B cell (primary cell): ENCODE data around the gene RICTOR. TPM values are rescaled to one million over a fixed set of nuclear protein-coding genes. Genes with fewer than 3 reads are reported as not detected.

Experiments used
- ATAC-seq: fragments of 200-7000 bp; cut with Tn5 transposase; one replicate; pipeline ENCODE4 v1.10.0; 2021; ENCODE audit warnings: low read depth, mild to moderate bottlenecking, moderate number of reproducible peaks, moderate library complexity
- CTCF ChIA-PET: fragments of 350-600 bp; sonication (Branson Sonifier 250); formaldehyde crosslinking; loops from one replicate; lab custom pipeline; 2021; ENCODE audit warnings: antibody characterized with exemption, inconsistent platforms; lab: Charles Lee
- POLR2A ChIA-PET: fragments of 350-600 bp; sonication (Branson Sonifier 250); formaldehyde crosslinking; loops from one replicate; lab custom pipeline; 2021; ENCODE audit warnings: antibody characterized with exemption; lab: Charles Lee
- DNase-seq: peaks from one replicate; pipeline ENCODE4 v3.0.0; 2013
- H2AFZ ChIP-seq: 2 replicates; pipeline ENCODE4 v1.6.1; 2012; ENCODE audit warnings: mild to moderate bottlenecking, low read depth, low read length; ENCODE audit not compliant: insufficient read depth, poor library complexity, severe bottlenecking
- H3K27ac ChIP-seq, 2 donors: 1 replicate in 1 of 2; 2 replicates in 1 of 2; pipeline ENCODE4 v1.5.1; 2012 to 2013; ENCODE audit warnings: low read length in 2 of 2, mild to moderate bottlenecking in 2 of 2, moderate library complexity in 1 of 2
- H3K27me3 ChIP-seq, 4 experiments: fragments of 200-600 bp in 1 of 4; sonication (generic) in 1 of 4; replicated peaks in 1 of 4; 1 replicate in 2 of 4; 2 replicates in 2 of 4; pipeline versions ENCODE4 v1.6.1 to v1.7.0; 2013 to 2016; ENCODE audit warnings: low read length in 3 of 4, mild to moderate bottlenecking in 2 of 4, mixed read lengths in 1 of 4, moderate library complexity in 1 of 4; ENCODE audit not compliant: insufficient read depth in 4 of 4, control insufficient read depth in 3 of 4; ENCODE audit errors: control extremely low read depth in 1 of 4
- H3K36me3 ChIP-seq, 2 experiments: replicated peaks in 1 of 2; 1 replicate in 1 of 2; 2 replicates in 1 of 2; pipeline versions ENCODE4 v1.6.1 to v1.7.1; 2013; ENCODE audit warnings: low read length in 1 of 2; ENCODE audit not compliant: insufficient read depth in 2 of 2, control insufficient read depth in 1 of 2; ENCODE audit errors: control extremely low read depth in 1 of 2, extremely low read depth in 1 of 2
- H3K4me1 ChIP-seq, 2 donors: fragments of 200-600 bp in 1 of 2; sonication (generic) in 1 of 2; 1 replicate in 1 of 2; 2 replicates in 1 of 2; pipeline versions ENCODE4 v1.5.1 to v1.6.1; 2013 to 2017; ENCODE audit warnings: low read length in 2 of 2; ENCODE audit not compliant: control insufficient read depth in 2 of 2, insufficient read depth in 2 of 2
- H3K4me2 ChIP-seq: replicated peaks from 2 replicates; pipeline ENCODE3; 2012; ENCODE audit warnings: mild to moderate bottlenecking, low read depth, low read length; ENCODE audit not compliant: poor library complexity, severe bottlenecking
- H3K4me3 ChIP-seq, 5 experiments: fragments of 200-600 bp in 1 of 5; sonication (generic) in 1 of 5; 1 replicate in 3 of 5; 2 replicates in 2 of 5; pipeline versions ENCODE4 v1.5.1 to v1.7.0; 2011 to 2016; ENCODE audit warnings: low read length in 4 of 5, mild to moderate bottlenecking in 4 of 5, low read depth in 2 of 5, control low read depth in 1 of 5, moderate library complexity in 1 of 5; ENCODE audit not compliant: insufficient read depth in 1 of 5; ENCODE audit errors: control extremely low read depth in 1 of 5, extremely low read depth in 1 of 5
- H3K79me2 ChIP-seq: fragments of 200-600 bp; sonication (generic); one replicate; pipeline ENCODE4 v1.6.0; 2016; ENCODE audit warnings: low read length; ENCODE audit not compliant: control insufficient read depth, insufficient read depth
- H3K9ac ChIP-seq: fragments of 200-600 bp; sonication (generic); 2 replicates; pipeline ENCODE4 v1.6.1; 2017; ENCODE audit warnings: mild to moderate bottlenecking, low read length, moderate library complexity
- H3K9me3 ChIP-seq, 3 donors: one replicate each; pipeline versions ENCODE4 v1.6.1 to v1.7.1; 2013; ENCODE audit warnings: low read length in 2 of 3; ENCODE audit not compliant: control insufficient read depth in 2 of 3, insufficient read depth in 1 of 3; ENCODE audit errors: control extremely low read depth in 1 of 3
- H4K20me1 ChIP-seq: 2 replicates; pipeline ENCODE4 v1.6.0; 2012; ENCODE audit warnings: mild to moderate bottlenecking, low read length; ENCODE audit not compliant: insufficient read depth, control insufficient read depth, poor library complexity, severe bottlenecking
- H3K27ac Mint-ChIP-seq: one replicate; pipeline ENCODE4 v1.8.0; 2021; ENCODE audit warnings: mixed read lengths
- H3K27me3 Mint-ChIP-seq: one replicate; pipeline ENCODE4 v1.8.0; 2021; ENCODE audit warnings: mixed read lengths
- H3K4me1 Mint-ChIP-seq: one replicate; pipeline ENCODE4 v1.8.0; 2021; ENCODE audit warnings: mixed read lengths
- H3K4me3 Mint-ChIP-seq: one replicate; pipeline ENCODE4 v1.8.0; 2021; ENCODE audit warnings: mixed read lengths
- H3K9me3 Mint-ChIP-seq: one replicate; pipeline ENCODE4 v1.8.0; 2022; ENCODE audit warnings: mixed read lengths; ENCODE audit not compliant: insufficient read depth
- EZH2 ChIP-seq: IDR thresholded peaks from 2 replicates; pipeline ENCODE4 v1.6.1; 2012; ENCODE audit warnings: borderline replicate concordance, low read depth, mild to moderate bottlenecking, moderate library complexity, low read length; ENCODE audit not compliant: insufficient read depth, poor library complexity, severe bottlenecking
- WGBS: methylation state at CpG from one replicate; pipeline ENCODE4 v1.1.5; 2013; ENCODE audit warnings: missing lambda C conversion rate; ENCODE audit not compliant: insufficient coverage; 5-methylcytosine and 5-hydroxymethylcytosine counted together
- intact Hi-C: fragments of 100-400 bp; cut with micrococcal nuclease; formaldehyde crosslinking; loops from one replicate; pipeline ENCODE4 v1.10.0; 2022
- polyA plus RNA-seq: library from polyadenylated mRNA; depleted of rRNA; stranded (reverse); fragments of >200 nt; gene quantifications from 2 replicates; pipeline ENCODE4 v1.2.3, GENCODE V29; 2012
- total RNA-seq, 2 donors: library from RNA; stranded (reverse); fragments of 120-200 nt in 1 of 2; gene quantifications; 1 replicate in 1 of 2; 2 replicates in 1 of 2; pipeline versions ENCODE4 v1.2.3 to v1.2.4, GENCODE V29; 2013 to 2022
- TF ChIP-seq, protein P1 (sequence below): fragments of 200-600 bp; IDR thresholded peaks from one replicate; pipeline ENCODE4 v1.8.0; 2022; ENCODE audit warnings: antibody characterized with exemption, mild to moderate bottlenecking

The RICTOR gene
- total and polyA plus RNA-seq, 2 donors (not counting 1 experiment from before 2014, with no cell fraction given): 15.4 to 84.3 TPM

DNA sequence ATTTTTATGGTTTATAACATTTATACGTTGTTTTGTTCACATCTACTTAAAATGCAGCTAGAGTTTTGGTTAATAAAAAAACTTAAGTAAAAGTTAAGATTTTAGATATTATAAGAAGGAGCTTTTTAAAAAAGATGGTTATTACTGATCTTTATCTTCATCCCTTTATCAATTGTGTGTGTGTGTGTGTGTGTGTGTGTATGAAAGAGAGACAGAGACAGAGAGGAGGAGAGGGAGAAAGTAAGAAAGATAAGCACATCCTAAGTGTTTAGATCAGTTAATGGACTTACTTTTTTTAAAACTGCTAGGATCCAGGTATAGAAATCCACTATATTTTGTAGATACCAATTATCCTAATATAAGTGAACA is 45.8 kb upstream of the RICTOR start:
- Histone ChIP-seq H3K9me3 (no peaks in the 10 kb centered on the region), H3K4me2 (no peak overlapping the region), H3K79me2 (no peaks in the 10 kb centered on the region), H3K27me3 (peaks cover 0 to 2% (median 0%) of the 10 kb centered on the region in 4 experiments), H3K27ac (no peak overlapping the region), H3K4me1 (no peaks in the 10 kb centered on the region), H3K9ac (no peak overlapping the region), H2AFZ (no peak overlapping the region), H3K36me3 (no peaks in the 10 kb centered on the region), H3K4me3 (no peak overlapping the region), H4K20me1 (no peaks in the 10 kb centered on the region)
- intact Hi-C loops: no loop called here
- DNase-seq (no peak), ATAC-seq (no peak)
- Mint-ChIP-seq H3K4me3 (no peak overlapping the region), H3K9me3 (no peaks in the 10 kb centered on the region), H3K27ac (no peak overlapping the region), H3K27me3 (peaks cover 15% of the 10 kb centered on the region), H3K4me1 (no peaks in the 10 kb centered on the region)
- ChIA-PET CTCF (interaction anchor here (0.5 kb wide), 1 partner anchor 116 kb away, joined by 4 read pairs; no protein-coding TSS in a partner anchor), POLR2A (no interaction called here)
- no CpG with 5 or more reads among the region's 1 CpG for WGBS
- TF ChIP-seq, protein P1, sequence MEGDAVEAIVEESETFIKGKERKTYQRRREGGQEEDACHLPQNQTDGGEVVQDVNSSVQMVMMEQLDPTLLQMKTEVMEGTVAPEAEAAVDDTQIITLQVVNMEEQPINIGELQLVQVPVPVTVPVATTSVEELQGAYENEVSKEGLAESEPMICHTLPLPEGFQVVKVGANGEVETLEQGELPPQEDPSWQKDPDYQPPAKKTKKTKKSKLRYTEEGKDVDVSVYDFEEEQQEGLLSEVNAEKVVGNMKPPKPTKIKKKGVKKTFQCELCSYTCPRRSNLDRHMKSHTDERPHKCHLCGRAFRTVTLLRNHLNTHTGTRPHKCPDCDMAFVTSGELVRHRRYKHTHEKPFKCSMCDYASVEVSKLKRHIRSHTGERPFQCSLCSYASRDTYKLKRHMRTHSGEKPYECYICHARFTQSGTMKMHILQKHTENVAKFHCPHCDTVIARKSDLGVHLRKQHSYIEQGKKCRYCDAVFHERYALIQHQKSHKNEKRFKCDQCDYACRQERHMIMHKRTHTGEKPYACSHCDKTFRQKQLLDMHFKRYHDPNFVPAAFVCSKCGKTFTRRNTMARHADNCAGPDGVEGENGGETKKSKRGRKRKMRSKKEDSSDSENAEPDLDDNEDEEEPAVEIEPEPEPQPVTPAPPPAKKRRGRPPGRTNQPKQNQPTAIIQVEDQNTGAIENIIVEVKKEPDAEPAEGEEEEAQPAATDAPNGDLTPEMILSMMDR: no peak
- no peak for TF ChIP-seq EZH2

DNA sequence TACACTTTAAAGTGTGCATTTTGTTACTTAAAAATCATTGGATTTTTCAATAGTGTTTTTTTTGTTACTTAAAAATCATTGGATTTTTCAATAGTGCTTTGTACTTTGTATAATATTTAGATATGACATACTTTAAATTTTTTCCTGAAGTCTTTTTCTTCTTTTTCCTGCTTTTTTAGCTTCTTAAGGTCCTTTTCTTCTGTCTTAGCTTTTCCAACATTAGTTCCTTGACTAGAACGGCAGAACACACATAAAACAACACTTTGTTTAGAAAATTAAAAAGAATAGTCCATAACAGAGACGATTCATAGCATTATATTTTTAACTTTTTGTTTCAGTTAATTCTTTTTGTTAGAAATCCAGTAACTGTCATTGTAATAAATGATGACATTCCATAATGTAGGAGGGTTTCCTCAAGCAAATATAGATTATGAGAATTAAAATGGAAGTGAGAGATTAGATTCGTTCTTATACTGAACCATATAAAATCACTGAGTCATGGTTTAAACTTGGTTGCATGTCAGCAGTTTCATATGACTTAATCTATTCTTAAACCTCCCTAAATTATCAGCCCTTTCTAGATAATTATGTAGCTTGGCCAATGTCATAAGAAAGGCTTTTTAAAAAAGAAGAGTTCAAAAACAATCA is 45.3 kb upstream of the RICTOR start:
- H3K27ac ChIP-seq: no peak overlapping the region
- no peak overlapping the region for H3K4me2 ChIP-seq
- no peak for TF ChIP-seq EZH2
- TF ChIP-seq, protein P1: no peak
- no peaks in the 10 kb centered on the region for H3K9me3 Mint-ChIP-seq
- no peaks in the 10 kb centered on the region for H3K4me1 ChIP-seq
- peaks cover 15% of the 10 kb centered on the region for H3K27me3 Mint-ChIP-seq
- DNase-seq (no peak), ATAC-seq (no peak)
- intact Hi-C loops: no loop called here
- no peaks in the 10 kb centered on the region for H3K9me3 ChIP-seq
- no peak overlapping the region for H3K9ac ChIP-seq
- CTCF ChIA-PET: no interaction called here
- H3K4me3 Mint-ChIP-seq: no peak overlapping the region
- POLR2A ChIA-PET: no interaction called here
- no CpG with 5 or more reads among the region's 3 CpGs for WGBS
- peaks cover 0 to 2% (median 0%) of the 10 kb centered on the region in 4 experiments for H3K27me3 ChIP-seq
- no peaks in the 10 kb centered on the region for H4K20me1 ChIP-seq
- H3K79me2 ChIP-seq: no peaks in the 10 kb centered on the region
- no peaks in the 10 kb centered on the region for H3K36me3 ChIP-seq
- H3K27ac Mint-ChIP-seq: no peak overlapping the region
- H3K4me3 ChIP-seq: no peak overlapping the region
- H3K4me1 Mint-ChIP-seq: no peaks in the 10 kb centered on the region
- H2AFZ ChIP-seq: no peak overlapping the region
